ENCODE results near the gene ZPR1.

Gene ZPR1

DNA sequence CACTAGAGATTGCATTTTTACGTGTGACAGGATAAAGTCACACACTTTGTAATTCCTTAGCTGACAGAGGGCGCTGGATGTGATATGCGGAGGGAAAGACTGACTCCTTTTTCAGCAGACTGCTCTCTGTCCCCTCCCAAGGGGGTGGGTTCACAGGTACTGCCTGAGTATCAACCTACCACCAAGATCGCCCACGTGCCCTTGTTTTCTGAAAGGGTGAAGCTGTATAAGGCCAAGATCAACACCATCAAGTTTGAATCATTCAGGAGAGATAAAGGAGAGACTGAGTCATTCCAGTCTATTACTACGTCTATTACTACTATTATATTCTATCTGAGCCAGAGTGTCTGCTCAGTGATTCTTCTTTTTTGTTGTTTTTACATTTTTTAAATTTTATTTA, 45.7 kb downstream of the ZPR1 start:
- H3K4me3 ChIP-seq (ENCODE audit: low read length) = no peak overlapping the region
- DNase-seq (ENCODE audit: low read depth) = peak; percentile 27
- TF ChIP-seq, protein P1, sequence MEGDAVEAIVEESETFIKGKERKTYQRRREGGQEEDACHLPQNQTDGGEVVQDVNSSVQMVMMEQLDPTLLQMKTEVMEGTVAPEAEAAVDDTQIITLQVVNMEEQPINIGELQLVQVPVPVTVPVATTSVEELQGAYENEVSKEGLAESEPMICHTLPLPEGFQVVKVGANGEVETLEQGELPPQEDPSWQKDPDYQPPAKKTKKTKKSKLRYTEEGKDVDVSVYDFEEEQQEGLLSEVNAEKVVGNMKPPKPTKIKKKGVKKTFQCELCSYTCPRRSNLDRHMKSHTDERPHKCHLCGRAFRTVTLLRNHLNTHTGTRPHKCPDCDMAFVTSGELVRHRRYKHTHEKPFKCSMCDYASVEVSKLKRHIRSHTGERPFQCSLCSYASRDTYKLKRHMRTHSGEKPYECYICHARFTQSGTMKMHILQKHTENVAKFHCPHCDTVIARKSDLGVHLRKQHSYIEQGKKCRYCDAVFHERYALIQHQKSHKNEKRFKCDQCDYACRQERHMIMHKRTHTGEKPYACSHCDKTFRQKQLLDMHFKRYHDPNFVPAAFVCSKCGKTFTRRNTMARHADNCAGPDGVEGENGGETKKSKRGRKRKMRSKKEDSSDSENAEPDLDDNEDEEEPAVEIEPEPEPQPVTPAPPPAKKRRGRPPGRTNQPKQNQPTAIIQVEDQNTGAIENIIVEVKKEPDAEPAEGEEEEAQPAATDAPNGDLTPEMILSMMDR (IDR thresholded peaks at IDR 0.05; ENCODE audit: insufficient read depth, low read depth, low read length, missing control alignments) = no peak

DNA sequence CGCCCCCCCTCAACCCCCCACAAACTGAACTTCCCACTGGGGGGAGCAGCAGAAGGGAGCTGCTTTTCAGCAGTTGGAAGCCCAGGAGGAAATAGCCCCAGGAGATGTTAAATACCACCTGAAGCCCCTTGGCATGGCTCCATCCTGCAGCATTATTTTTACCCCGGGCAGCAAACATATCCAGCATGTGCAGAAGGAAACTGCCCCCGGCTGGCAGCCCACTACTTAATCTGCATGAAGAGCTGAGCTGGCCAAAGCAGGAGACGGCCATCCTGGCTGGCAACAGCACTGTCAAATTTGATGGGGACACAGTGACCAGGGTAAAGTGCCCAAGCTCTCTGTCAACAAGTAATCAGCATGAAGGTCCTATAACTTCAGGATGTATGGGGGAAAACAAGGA, 47.1 kb downstream of the ZPR1 start:
- DNase-seq (ENCODE audit: low read depth) = no peak
- no peak overlapping the region for H3K4me3 ChIP-seq (ENCODE audit: low read length)
- TF ChIP-seq, protein P1 (IDR thresholded peaks at IDR 0.05; ENCODE audit: insufficient read depth, low read depth, low read length, missing control alignments) = no peak

DNA sequence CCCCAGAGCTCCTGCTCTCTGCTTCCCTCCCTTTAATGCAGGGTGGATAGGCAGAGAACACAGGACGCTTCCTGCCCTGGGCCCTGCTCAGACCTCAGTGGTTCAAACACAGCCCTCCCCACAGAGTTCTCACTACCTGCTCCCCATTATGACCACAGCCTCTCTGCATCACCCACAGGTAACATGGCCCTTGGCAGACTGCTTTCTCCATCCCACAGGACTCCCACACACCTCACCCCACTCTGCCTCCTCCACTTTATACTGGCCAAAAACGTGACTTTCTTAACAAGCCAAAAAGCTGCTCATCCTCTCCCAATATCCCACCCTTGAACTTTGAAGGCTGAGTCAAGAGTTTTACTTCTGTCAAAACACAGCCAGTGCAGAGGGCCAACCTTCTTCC, 48.8 kb downstream of the ZPR1 start:
- TF ChIP-seq, protein P1 (IDR thresholded peaks at IDR 0.05; ENCODE audit: insufficient read depth, low read depth, low read length, missing control alignments) = no peak
- no peak for DNase-seq (ENCODE audit: low read depth)
- no peak overlapping the region for H3K4me3 ChIP-seq (ENCODE audit: low read length)

DNA sequence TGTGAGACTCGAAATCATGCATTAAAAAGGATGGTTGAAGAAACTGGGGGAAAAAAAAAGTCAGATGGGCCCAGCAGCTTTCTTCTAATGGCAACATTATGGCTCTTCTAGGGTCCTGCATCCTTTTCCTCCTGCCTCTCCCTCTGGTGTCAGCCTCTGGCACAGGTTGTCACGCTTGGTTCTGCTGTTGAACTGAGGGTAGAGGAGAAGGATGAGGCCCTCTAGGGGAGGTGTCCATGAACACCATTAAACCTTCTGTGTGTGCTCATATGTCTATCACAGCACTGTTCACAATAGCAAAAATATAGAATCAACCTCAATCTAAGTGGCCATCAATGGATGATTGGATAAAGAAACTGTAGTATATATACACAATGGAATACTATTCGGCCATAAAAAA, 51.1 kb downstream of the ZPR1 start:
- TF ChIP-seq, protein P1 (IDR thresholded peaks at IDR 0.05; ENCODE audit: insufficient read depth, low read depth, low read length, missing control alignments) = peak; percentile 5
- no peak overlapping the region for H3K4me3 ChIP-seq (ENCODE audit: low read length)
- DNase-seq (ENCODE audit: low read depth) = no peak

DNA sequence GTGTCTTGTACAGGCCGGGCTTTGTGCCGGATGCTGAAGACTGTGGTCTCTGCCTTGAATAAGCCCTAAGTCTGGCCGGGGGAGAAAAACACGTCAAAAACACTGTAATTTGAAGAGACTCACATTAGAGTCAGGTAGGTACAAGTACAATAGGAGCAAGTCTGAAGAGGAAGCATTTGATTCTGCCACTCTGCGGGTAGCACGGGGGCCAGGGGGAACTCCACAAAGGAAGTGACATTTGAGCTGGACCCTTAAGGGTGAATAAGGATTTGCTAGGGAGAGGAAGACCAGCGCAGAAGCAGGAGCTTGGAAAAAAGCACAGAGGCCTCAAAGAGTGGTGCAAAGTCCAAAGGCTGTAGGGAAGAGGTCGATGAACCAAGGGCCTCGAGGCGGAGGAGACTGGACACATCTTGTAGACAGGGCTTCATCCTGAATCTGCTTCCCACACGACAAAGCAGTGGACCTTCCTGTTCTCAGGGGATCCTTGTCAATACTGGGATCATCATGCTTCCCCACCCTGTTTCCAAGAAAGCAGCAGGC, 53.8 kb downstream of the ZPR1 start:
- DNase-seq (ENCODE audit: low read depth) = no peak
- H3K4me3 ChIP-seq (ENCODE audit: low read length) = no peak overlapping the region
- TF ChIP-seq, protein P1 (IDR thresholded peaks at IDR 0.05; ENCODE audit: insufficient read depth, low read depth, low read length, missing control alignments) = no peak

DNA sequence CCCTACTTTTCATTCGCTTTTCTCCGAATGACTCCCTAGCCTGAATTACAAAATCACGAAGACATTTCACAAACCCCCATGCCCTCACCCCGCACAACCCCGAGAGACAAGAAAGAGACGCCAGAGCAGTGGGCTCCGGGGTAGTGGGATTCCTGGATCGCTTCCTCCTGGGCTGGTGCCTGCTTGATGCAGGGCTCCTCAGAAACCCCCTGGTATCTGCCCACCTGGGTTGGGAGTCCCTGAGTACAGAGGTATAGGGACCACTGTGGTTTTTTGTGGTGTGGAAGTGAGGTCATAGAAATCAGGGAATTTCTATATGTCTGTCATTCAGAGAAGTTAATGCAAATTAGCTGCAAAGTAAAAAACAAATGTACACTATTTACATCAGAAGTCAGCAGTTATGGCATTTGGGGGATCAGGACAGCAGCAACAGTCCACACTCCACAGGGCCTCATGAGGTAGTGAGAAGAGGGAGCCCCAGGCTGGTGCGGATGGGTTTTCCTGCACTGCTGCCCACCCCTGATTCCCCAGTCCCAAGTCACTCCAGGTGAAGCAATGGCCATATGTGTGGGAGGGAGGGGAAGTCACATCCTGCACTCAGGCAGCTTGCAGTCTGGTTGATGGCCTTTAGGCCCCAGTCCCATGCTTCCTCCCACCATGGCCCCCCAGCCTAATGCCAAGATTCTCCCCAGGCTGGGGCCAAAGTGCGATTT, 54.6 kb downstream of the ZPR1 start:
- TF ChIP-seq, protein P1 (IDR thresholded peaks at IDR 0.05; ENCODE audit: insufficient read depth, low read depth, low read length, missing control alignments) = no peak
- DNase-seq (ENCODE audit: low read depth) = no peak
- no peak overlapping the region for H3K4me3 ChIP-seq (ENCODE audit: low read length)
